DOHH2 (cell line): ENCODE measurements around the gene PRR36.

Source experiments
- CTCF ChIP-seq: fragments of 200-600 bp; sonication (generic); IDR thresholded peaks from one replicate; pipeline ENCODE4 v1.5.1; 2014; ENCODE audit warnings: antibody characterized with exemption, mild to moderate bottlenecking, low read depth, low read length; ENCODE audit not compliant: poor library complexity, severe bottlenecking
- EZH2phosphoT487 ChIP-seq: fragments of 200-600 bp; sonication (generic); IDR thresholded peaks from 2 replicates; pipeline ENCODE4 v1.6.1; 2017; ENCODE audit warnings: borderline replicate concordance, mild to moderate bottlenecking, antibody characterized with exemption, low read length, moderate library complexity, mixed read lengths

DNA sequence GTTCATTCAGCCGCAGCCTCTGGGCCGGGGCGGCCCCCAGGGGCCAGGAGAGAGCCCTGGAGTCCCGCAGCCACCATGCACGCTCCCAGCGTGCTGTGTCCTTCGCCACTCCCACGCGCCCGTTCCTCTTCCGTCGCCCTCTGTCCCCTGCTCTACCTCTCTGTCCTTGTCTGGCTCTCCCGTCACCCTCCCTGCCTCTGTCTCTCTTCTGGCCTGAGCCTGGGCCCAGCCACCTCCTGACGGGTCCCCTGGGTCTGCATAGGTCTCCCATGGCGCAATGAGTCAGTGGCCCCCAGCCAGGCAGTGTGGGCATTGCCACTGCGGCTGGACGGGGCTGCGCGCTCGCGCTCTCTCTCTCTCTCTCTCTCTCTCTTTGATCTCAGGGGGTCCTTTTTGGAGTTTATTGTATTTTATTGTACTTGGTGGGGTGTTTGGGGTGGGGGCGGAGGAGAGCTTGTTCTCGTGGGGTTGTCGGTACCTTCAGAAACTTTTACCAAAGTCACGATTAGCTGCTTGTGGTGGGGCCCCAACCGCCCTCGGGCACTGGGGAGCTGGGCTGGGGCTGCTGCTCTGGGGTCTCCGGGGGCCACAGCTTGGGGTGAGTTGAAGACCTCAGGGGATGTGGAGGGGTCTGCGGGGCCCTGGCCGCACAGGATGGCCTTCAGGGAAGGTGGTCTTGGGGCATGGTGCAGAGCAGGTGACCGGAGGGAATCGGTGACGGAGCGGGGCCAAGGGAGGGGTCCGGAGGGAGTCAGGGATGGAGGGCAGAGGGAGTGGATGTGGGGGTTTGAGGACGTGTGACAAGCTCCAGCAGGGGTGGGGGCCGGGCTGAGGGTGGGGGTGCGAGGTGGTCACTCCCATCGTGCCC lies 38.7 kb upstream of the PRR36 start:
- TF ChIP-seq CTCF = no peak
- no peak for TF ChIP-seq EZH2phosphoT487
